GM19372 (cell line): ENCODE measurements around the gene CLSTN1.
"Not testable (repeated sequence)": the region's sequence is repeated elsewhere in the genome, so short reads cannot be mapped to it uniquely, and the experiment has no call there.

Source experiments
- ATAC-seq: cut with Tn5 transposase; IDR thresholded peaks from one replicate; pipeline ENCODE4 v1.9.1; 2021; ENCODE audit warnings: mild to moderate bottlenecking, low read depth, moderate library complexity; ENCODE audit not compliant: unreplicated experiment

Gene CLSTN1

GRCh38 chr1:9833632-9834031 is 9.9 kb upstream of the CLSTN1 start:
- ATAC-seq = no peak

GRCh38 chr1:9827558-9828185 is 3.9 kb upstream of the CLSTN1 start:
- ATAC-seq = no peak

- ATAC-seq = no peak
Observed at GRCh38 chr1:9826616-9827015, 2.9 kb upstream of the CLSTN1 start.

- ATAC-seq = no peak
Observed at GRCh38 chr1:9826087-9826486, 2.3 kb upstream of the CLSTN1 start.

GRCh38 chr1:9825093-9826074 is 1.6 kb upstream of the CLSTN1 start:
- ATAC-seq = no peak

- no peak for ATAC-seq
Observed at GRCh38 chr1:9824702-9825089, 931 bp upstream of the CLSTN1 start.

GRCh38 chr1:9823693-9823942 is 147 bp downstream of the CLSTN1 start:
- no peak for ATAC-seq

- ATAC-seq = peak; percentile 18
Observed at GRCh38 chr1:9822897-9823692, 670 bp downstream of the CLSTN1 start.

GRCh38 chr1:9822490-9822889 is 1.3 kb downstream of the CLSTN1 start:
- no peak for ATAC-seq

- no peak for ATAC-seq
Observed at GRCh38 chr1:9821710-9822109, 2.1 kb downstream of the CLSTN1 start.

- ATAC-seq = no peak
Observed at GRCh38 chr1:9820521-9820920, 3.2 kb downstream of the CLSTN1 start.

- ATAC-seq = no peak
Observed at GRCh38 chr1:9817734-9818133, 6.0 kb downstream of the CLSTN1 start.

- no peak for ATAC-seq
Observed at GRCh38 chr1:9816199-9816598, 7.6 kb downstream of the CLSTN1 start.

GRCh38 chr1:9815150-9815549 is 8.6 kb downstream of the CLSTN1 start:
- ATAC-seq = no peak

- no peak for ATAC-seq
Observed at GRCh38 chr1:9814619-9815018, 9.1 kb downstream of the CLSTN1 start.

- no peak for ATAC-seq
Observed at GRCh38 chr1:9811239-9811966, 12.4 kb downstream of the CLSTN1 start.

GRCh38 chr1:9809100-9809510 is 14.7 kb downstream of the CLSTN1 start:
- ATAC-seq = no peak

- no peak for ATAC-seq
Observed at GRCh38 chr1:9808459-9808858, 15.3 kb downstream of the CLSTN1 start.

GRCh38 chr1:9807541-9807940 is 16.2 kb downstream of the CLSTN1 start:
- no peak for ATAC-seq

GRCh38 chr1:9805972-9806371 is 17.8 kb downstream of the CLSTN1 start:
- ATAC-seq = not testable (repeated sequence)
